IMR-90 (cell line): ENCODE measurements around the gene EIF6. TPM values are rescaled to one million over a fixed set of nuclear protein-coding genes. Genes with fewer than 3 reads are reported as not detected.
A peak's percentile ranks its signal among the peaks of the same experiment; 100 is the strongest.

Experiments used
- ATAC-seq: fragments of 200-7000 bp; cut with Tn5 transposase; 2 replicates; pipeline ENCODE4 v1.9.1; 2020; ENCODE audit warnings: low read depth, mild to moderate bottlenecking, moderate library complexity
- BruUV-seq: library from RNA; stranded (reverse); fragments of 400-500 nt; replicated peaks from 2 replicates; lab custom pipeline; 2021; lab: Mats Ljungman, UMichigan
- CTCF ChIA-PET: fragments of 300-600 bp; formaldehyde crosslinking; extraction: SDS; loops from one replicate; lab custom pipeline; 2021; ENCODE audit warnings: antibody characterized with exemption; lab: Yijun Ruan, JAX
- POLR2A ChIA-PET: fragments of 300-600 bp; sonication (Branson Sonifier 250); formaldehyde crosslinking; loops from one replicate; lab custom pipeline; 2022; ENCODE audit warnings: antibody characterized with exemption; ENCODE audit not compliant: unreplicated experiment; lab: Charles Lee
- DNase-seq: peaks from one replicate; pipeline ENCODE4 v3.0.0; 2013
- H2AFZ ChIP-seq: replicated peaks from 2 replicates; pipeline ENCODE3; 2013; ENCODE audit warnings: low read length, mild to moderate bottlenecking; ENCODE audit not compliant: poor library complexity
- H2AK5ac ChIP-seq: 2 replicates; pipeline ENCODE4 v1.6.1; 2013; ENCODE audit warnings: low read depth, low read length, inconsistent platforms
- H2AK9ac ChIP-seq: replicated peaks from 2 replicates; pipeline ENCODE3; 2013; ENCODE audit warnings: mild to moderate bottlenecking, low read depth, low read length, moderate library complexity; ENCODE audit not compliant: poor library complexity
- H2BK120ac ChIP-seq: 2 replicates; pipeline ENCODE4 v1.6.1; 2013; ENCODE audit warnings: low read depth, low read length, inconsistent platforms
- H2BK15ac ChIP-seq: 3 replicates; pipeline ENCODE4 v1.6.1; 2013; ENCODE audit warnings: low read depth, low read length, inconsistent platforms
- H2BK20ac ChIP-seq: 2 replicates; pipeline ENCODE4 v1.6.1; 2013; ENCODE audit warnings: low read depth, mild to moderate bottlenecking, inconsistent platforms, low read length, moderate library complexity
- H2BK5ac ChIP-seq: 2 replicates; pipeline ENCODE4 v1.6.1; 2013; ENCODE audit warnings: mild to moderate bottlenecking, low read depth, low read length, inconsistent platforms; ENCODE audit not compliant: poor library complexity, severe bottlenecking
- H3K14ac ChIP-seq: replicated peaks from 2 replicates; pipeline ENCODE4 v1.6.1; 2013; ENCODE audit warnings: low read depth, low read length, inconsistent platforms
- H3K18ac ChIP-seq: 2 replicates; pipeline ENCODE4 v1.6.1; 2013; ENCODE audit warnings: low read depth, low read length, control low read depth
- H3K23ac ChIP-seq: 2 replicates; pipeline ENCODE4 v1.6.1; 2013; ENCODE audit warnings: low read depth, low read length, inconsistent platforms
- H3K27ac ChIP-seq: 2 replicates; pipeline ENCODE4 v1.5.1; 2013; ENCODE audit warnings: mild to moderate bottlenecking, control low read depth, low read length; ENCODE audit not compliant: insufficient read depth
- H3K27me3 ChIP-seq: 2 replicates; pipeline ENCODE4 v1.6.1; 2013; ENCODE audit warnings: low read length; ENCODE audit not compliant: control insufficient read depth, insufficient read depth
- H3K36me3 ChIP-seq: 2 replicates; pipeline ENCODE4 v1.6.1; 2013; ENCODE audit warnings: low read length, mixed read lengths; ENCODE audit not compliant: control insufficient read depth, insufficient read depth
- H3K4ac ChIP-seq: 2 replicates; pipeline ENCODE4 v1.6.1; 2013; ENCODE audit warnings: low read depth, low read length, inconsistent platforms
- H3K4me1 ChIP-seq: 2 replicates; pipeline ENCODE4 v1.6.1; 2013; ENCODE audit warnings: low read length, mixed read lengths; ENCODE audit not compliant: control insufficient read depth, insufficient read depth
- H3K4me2 ChIP-seq: 2 replicates; pipeline ENCODE4 v1.6.1; 2013; ENCODE audit warnings: low read depth, mild to moderate bottlenecking, control low read depth, low read length, moderate library complexity
- H3K4me3 ChIP-seq: 2 replicates; pipeline ENCODE4 v1.5.1; 2013; ENCODE audit warnings: low read depth, mild to moderate bottlenecking, control low read depth, low read length, moderate library complexity; ENCODE audit not compliant: insufficient read depth
- H3K56ac ChIP-seq: 2 replicates; pipeline ENCODE4 v1.6.1; 2013; ENCODE audit warnings: low read length, inconsistent platforms; ENCODE audit not compliant: insufficient read depth; ENCODE audit errors: extremely low read depth
- H3K79me1 ChIP-seq, 2 experiments: 2 replicates each; pipeline ENCODE4 v1.6.1; 2013; ENCODE audit warnings: low read length in 2 of 2, inconsistent platforms in 1 of 2, low read depth in 1 of 2
- H3K9ac ChIP-seq: 2 replicates; pipeline ENCODE4 v1.6.1; 2013; ENCODE audit warnings: low read depth, low read length, control low read depth
- H3K9me1 ChIP-seq: 2 replicates; pipeline ENCODE4 v1.6.1; 2013; ENCODE audit warnings: low read length, inconsistent platforms; ENCODE audit not compliant: insufficient read depth
- H3K9me3 ChIP-seq: 2 replicates; pipeline ENCODE4 v1.6.1; 2013; ENCODE audit warnings: low read length; ENCODE audit not compliant: control insufficient read depth, insufficient read depth
- H4K20me1 ChIP-seq: 2 replicates; pipeline ENCODE4 v1.6.1; 2013; ENCODE audit warnings: low read length, inconsistent platforms; ENCODE audit not compliant: insufficient read depth
- H4K5ac ChIP-seq: 2 replicates; pipeline ENCODE4 v1.6.1; 2013; ENCODE audit warnings: mild to moderate bottlenecking, low read depth, low read length, control low read depth
- H4K8ac ChIP-seq, 2 experiments: 2 replicates each; pipeline ENCODE4 v1.6.1; 2013; ENCODE audit warnings: low read depth in 2 of 2, low read length in 2 of 2, control low read depth in 1 of 2, inconsistent platforms in 1 of 2
- H4K91ac ChIP-seq: 2 replicates; pipeline ENCODE4 v1.6.1; 2013; ENCODE audit warnings: low read depth, low read length, inconsistent platforms; ENCODE audit not compliant: insufficient read depth
- ELK1 ChIP-seq: fragments of 150-350 bp; IDR thresholded peaks from 2 replicates; pipeline ENCODE4 v1.6.1; 2016; ENCODE audit warnings: low read depth, mild to moderate bottlenecking, low read length, moderate library complexity, borderline replicate concordance
- POLR2A ChIP-seq: IDR thresholded peaks from 2 replicates; pipeline ENCODE4 v1.6.1; 2012; ENCODE audit warnings: mild to moderate bottlenecking, low read depth, low read length
- RFX5 ChIP-seq: IDR thresholded peaks from 2 replicates; pipeline ENCODE4 v1.8.0; 2012; ENCODE audit warnings: low read depth, mild to moderate bottlenecking, low read length, moderate library complexity
- WGBS, 2 experiments: methylation state at CpG; one replicate each; pipeline versions ENCODE4 v1.1.5 to v1.1.7; 2013; ENCODE audit warnings: missing lambda C conversion rate in 2 of 2; ENCODE audit not compliant: insufficient read length in 1 of 2; ENCODE audit errors: extremely low coverage in 2 of 2; 5-methylcytosine and 5-hydroxymethylcytosine counted together
- dilution Hi-C: fragments of 300-500 bp; cut with HindIII; formaldehyde crosslinking; loops from one replicate; pipeline ENCODE4 v1.14.3; 2018; ENCODE audit warnings: low sequenced_read_pairs; ENCODE audit not compliant: unreplicated experiment
- in situ Hi-C: fragments of 300-500 bp; cut with MboI; formaldehyde crosslinking; loops from 3 replicates; pipeline ENCODE4 v1.14.3; 2019; ENCODE audit warnings: low sequenced_read_pairs, inconsistent platforms, mixed read lengths
- intact Hi-C: fragments of 100-400 bp; cut with micrococcal nuclease; formaldehyde crosslinking; loops from 2 replicates; pipeline ENCODE4 v1.10.0; 2022
- polyA plus RNA-seq, 3 experiments: library from polyadenylated mRNA; depleted of rRNA; stranded (reverse); fragments of >200 nt; gene quantifications; 2 replicates each; pipeline ENCODE4 v1.2.3, GENCODE V29; 2012; ENCODE audit warnings: low replicate concordance in 1 of 3
- total RNA-seq: library from RNA; depleted of rRNA; stranded (reverse); fragments of >200 nt; gene quantifications from 2 replicates; pipeline ENCODE4 v1.2.3, GENCODE V29; 2012

The EIF6 gene
- total and polyA plus RNA-seq, 2 of the 4 experiments (the other 2 are of a cell fraction) = 215 to 227 TPM

GRCh38 chr20:35300469-35301262, 16.1 kb upstream of the EIF6 start:
- Histone ChIP-seq H3K79me1 (peaks cover 0 to 23% of the 10 kb centered on the region in 2 experiments; a peak in 2 of 4 replicates), H2AK5ac (peak overlapping the region; percentile 37; the same call in 1 of the 2 replicates), H3K9me1 (peaks cover 28% of the 10 kb centered on the region), H4K5ac (no peak overlapping the region), H2BK20ac (no peak overlapping the region), H3K4me2 (no peak overlapping the region), H3K4me1 (peaks cover 36% of the 10 kb centered on the region), H3K27ac (no peak overlapping the region), H3K14ac (no peak overlapping the region), H2AFZ (no peak overlapping the region), H2BK15ac (no peak overlapping the region), H2BK5ac (no peak overlapping the region), H3K23ac (no peak overlapping the region), H3K9ac (no peak overlapping the region), H3K4me3 (no peak overlapping the region), H4K20me1 (no peaks in the 10 kb centered on the region), H3K56ac (no peak overlapping the region), H3K9me3 (no peaks in the 10 kb centered on the region), H4K8ac (no peak overlapping the region), H2AK9ac (no peak overlapping the region), H3K4ac (no peak overlapping the region), H3K18ac (no peak overlapping the region), H2BK120ac (no peak overlapping the region), H4K91ac (no peak overlapping the region), H3K27me3 (no peaks in the 10 kb centered on the region), H3K36me3 (no peaks in the 10 kb centered on the region)
- DNase-seq (no peak), ATAC-seq (no peak)
- ChIA-PET CTCF (no interaction called here), POLR2A (no interaction called here)
- intact Hi-C loops (loop anchor here (5.0 kb wide), 1 partner anchor 72 kb away; no protein-coding TSS in a partner anchor), in situ Hi-C loops (no loop called here), dilution Hi-C loops (no loop called here)
- no TSS peak for BruUV-seq
- no CpG with 5 or more reads among the region's 4 CpGs for WGBS, 2 experiments
- no peak for TF ChIP-seq RFX5
- no peak for TF ChIP-seq ELK1
- no peak for TF ChIP-seq POLR2A
